DND-41 (cell line): ENCODE data around the gene COX7B2.

ENCODE experiments used
- CTCF ChIP-seq: IDR thresholded peaks from 2 replicates; pipeline ENCODE4 v1.5.1; 2012; ENCODE audit warnings: borderline replicate concordance, low read length, moderate library complexity, mild to moderate bottlenecking; ENCODE audit not compliant: poor library complexity, severe bottlenecking; ENCODE audit errors: extremely low read depth
- EZH2 ChIP-seq: IDR thresholded peaks from 3 replicates; pipeline ENCODE4 v1.6.1; 2012; ENCODE audit warnings: borderline replicate concordance, low read depth, mild to moderate bottlenecking, moderate library complexity, low read length, inconsistent platforms; ENCODE audit not compliant: severe bottlenecking

GRCh38 chr4:46819095-46819494, 90.0 kb downstream of the COX7B2 start:
- TF ChIP-seq CTCF = no peak
- no peak for TF ChIP-seq EZH2
